Loucy (cell line): ENCODE results near the gene SRGAP2C.
"Not testable (repeated sequence)": the region's sequence is repeated elsewhere in the genome, so short reads cannot be mapped to it uniquely, and the experiment has no call there.

Source experiments
- CTCF ChIP-seq: fragments of 200-600 bp; sonication (generic); conservative IDR thresholded peaks from 2 replicates; pipeline ENCODE4 v1.5.1; 2014; ENCODE audit warnings: mild to moderate bottlenecking, antibody characterized with exemption, low read length
- EZH2phosphoT487 ChIP-seq: fragments of 200-600 bp; IDR thresholded peaks from 2 replicates; pipeline ENCODE4 v1.6.1; 2018; ENCODE audit warnings: antibody characterized with exemption, mild to moderate bottlenecking, moderate library complexity, borderline replicate concordance

- not testable (repeated sequence) for TF ChIP-seq CTCF, EZH2phosphoT487
Observed at GRCh38 chr1:121271143-121271715, 86.5 kb downstream of the SRGAP2C start.
